ENCODE results near the gene ZNF559.
A peak's percentile ranks its signal among the peaks of the same experiment; 100 is the strongest.
"Not testable (repeated sequence)": the region's sequence is repeated elsewhere in the genome, so short reads cannot be mapped to it uniquely, and the experiment has no call there.

Gene ZNF559

DNA sequence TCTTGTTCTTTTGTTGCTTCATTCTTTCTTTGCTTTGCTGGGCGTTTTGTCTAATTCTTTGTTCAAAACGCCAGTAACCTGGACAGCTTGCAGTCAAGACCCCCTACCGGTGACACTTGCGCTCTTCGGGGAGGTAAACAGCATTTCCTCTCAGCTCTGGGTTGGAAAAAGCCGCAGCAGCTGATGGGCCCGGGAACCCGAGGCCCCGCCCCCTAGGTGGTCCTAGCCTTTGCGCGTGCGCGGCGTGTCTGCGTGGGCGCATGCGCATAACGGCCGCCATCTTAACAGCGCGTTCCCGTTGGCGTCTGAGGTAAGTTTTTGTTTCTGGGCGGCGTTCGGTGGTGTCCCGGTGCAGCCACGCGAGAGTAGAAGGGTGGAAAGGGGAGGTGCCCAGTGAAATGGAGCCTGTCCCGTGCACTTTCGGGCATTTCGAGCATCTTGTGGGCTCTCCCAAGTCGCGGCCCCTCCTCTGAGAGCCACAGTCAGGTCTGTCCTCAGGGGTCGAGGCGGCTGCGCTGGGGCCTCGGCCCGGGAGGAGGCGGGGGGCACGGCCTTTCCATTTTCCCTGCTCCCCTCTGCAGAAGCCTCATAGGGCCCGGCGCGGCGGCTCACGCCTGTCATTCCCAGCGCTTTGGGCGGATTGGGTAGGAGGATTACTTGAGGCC lies at the start of gene ZNF559:
Gene ZNF559, plus strand, starts transcription at position 261 of the 665 bp plus-strand sequence. CDS start 14,371 bp downstream, outside the sequence.
- peak; percentile 94 to 96 for DNase-seq (ENCODE audit: low read depth in 2 of 2, low spot score in 1 of 2)

DNA sequence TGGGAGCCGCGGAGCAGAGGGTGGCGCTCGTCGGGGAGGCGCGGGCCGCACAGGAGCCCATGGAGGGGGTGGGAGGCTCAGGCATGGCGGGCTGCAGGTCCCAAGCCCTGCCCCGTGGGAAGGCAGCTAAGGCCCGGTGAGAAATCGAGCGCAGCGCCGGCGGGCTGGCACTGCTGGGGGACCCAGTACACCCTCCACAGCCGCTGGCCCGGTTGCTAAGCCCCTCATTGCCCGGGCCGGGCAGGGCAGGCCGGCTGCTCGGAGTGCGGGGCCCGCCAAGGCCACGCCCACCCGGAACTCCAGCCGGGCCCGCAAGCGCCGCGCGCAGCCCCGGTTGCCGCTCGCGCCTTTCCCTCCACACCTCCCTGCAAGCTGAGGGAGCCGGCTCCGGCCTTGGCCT lies 40.5 kb upstream of the ZNF559 start:
- DNase-seq (ENCODE audit: low read depth in 2 of 2, low spot score in 1 of 2): not testable (repeated sequence)

DNA sequence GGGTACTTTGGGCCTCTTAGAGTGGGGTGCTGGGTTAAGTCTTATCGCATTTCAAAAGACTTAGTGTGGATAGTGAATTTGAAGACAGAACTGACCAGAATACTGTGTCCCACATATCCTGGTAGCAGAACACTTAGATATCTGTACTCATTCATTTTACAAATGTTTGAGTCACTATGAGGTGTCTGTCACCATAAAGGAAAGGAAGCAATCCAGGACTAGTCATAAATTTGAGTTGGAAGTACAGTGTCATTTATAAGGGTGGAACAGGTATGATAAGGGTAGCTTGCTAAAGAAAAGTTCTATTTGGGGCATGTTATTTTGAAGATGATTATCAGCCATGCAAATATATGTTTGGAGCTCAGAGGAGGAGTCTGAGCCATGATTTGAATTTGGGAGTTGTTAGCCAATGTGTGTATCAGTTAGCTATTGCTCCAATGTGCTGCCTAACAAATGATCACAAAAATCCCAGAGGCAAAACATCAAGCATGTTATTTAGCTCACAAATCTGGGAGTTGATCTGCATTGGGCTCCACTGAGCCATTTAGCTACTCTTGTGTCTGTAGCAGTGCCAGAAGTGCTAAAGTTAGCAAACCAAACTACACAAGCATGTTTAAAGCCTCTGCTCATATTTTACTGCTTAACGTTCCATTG lies 34.6 kb upstream of the ZNF559 start:
- DNase-seq (ENCODE audit: low read depth in 2 of 2, low spot score in 1 of 2): no peak

DNA sequence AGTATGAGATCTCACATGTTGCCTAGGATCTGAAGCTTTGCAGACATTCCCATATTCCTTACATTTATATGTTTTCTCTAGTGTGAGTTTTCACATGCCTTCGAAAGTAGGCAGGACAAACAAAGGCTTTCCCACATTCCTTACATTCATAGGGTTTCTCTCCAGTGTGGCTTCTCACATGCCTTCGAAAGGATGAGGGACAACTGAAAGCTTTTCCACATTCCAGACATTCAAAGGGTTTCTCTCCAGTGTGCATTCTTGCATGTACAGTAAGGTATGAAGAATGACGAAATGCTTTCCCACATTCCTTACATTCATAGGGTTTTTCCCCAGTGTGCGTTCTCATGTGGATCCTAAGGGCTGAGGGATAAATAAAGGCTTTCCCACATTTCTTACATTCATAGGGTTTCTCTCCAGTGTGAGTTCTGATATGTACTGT lies 28.5 kb upstream of the ZNF559 start:
- no peak for DNase-seq (ENCODE audit: low read depth in 2 of 2, low spot score in 1 of 2)

DNA sequence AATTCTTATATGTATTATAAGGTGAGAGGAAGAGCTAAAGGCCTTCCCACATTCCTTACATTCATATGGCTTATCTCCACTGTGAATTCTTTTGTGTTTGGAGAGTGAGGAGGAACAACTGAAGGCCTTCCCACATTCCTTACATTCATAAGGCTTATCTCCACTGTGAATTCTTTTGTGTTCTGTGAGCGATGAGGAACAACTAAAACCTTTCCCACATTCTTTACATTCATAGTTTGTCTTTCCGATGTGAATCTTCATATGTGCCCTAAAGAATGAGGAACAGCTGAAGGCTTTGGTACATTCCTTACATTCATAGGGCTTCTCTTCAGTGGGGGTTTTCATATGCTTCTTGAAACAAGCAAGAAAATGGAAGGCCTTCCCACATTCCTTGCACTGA lies 27.6 kb upstream of the ZNF559 start:
- DNase-seq (ENCODE audit: low read depth in 2 of 2, low spot score in 1 of 2): no peak

DNA sequence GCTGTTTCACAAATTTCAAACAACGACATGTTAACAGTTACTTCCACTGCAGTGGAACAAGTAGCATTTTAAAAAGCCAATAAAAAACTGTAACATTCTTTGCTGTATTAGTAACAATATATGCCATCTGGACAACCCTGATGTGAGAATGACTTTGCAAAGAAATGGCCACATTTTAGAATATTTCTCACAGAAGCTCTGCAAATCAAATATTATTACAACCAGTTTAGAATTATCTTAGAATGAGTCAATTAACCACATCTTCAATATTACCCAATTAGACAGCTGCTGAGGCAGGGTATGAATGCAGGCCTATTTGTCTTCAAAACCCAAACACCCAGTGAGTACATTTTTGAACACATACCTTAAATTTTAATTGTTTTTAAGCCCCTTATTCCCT lies 17.5 kb upstream of the ZNF559 start:
- no peak for DNase-seq (ENCODE audit: low read depth in 2 of 2, low spot score in 1 of 2)

DNA sequence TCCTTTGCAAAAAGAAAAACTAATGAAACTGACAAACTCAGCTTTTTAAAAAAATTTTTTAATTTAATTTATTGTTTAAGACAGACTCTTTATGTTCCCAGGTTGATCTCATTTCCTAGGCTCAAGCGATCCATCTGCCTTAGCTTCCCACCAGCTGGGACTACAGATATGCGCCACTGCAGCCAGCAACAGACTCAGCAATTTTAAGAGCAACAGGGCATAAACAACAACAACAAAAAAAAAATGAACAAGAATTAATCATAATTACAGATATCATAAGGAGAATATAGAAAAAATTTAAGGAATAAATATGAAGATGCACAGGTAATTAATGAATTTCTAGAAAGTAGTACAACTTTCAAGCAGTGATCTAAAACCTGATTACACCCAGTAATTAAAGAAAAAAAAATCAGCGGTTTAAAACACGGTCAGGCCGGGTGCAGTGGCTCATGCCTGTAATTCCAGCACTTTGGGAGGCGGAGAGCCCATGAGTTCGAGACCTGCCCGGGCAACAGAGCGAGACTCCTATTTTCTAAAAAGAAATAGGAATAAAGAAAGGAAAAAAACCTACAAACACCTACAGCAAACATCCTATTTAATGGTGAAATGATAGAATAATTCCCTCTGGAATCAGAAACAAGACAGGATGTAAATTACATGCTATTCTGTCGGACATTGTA lies 15.7 kb upstream of the ZNF559 start:
- DNase-seq (ENCODE audit: low read depth in 2 of 2, low spot score in 1 of 2): no peak

DNA sequence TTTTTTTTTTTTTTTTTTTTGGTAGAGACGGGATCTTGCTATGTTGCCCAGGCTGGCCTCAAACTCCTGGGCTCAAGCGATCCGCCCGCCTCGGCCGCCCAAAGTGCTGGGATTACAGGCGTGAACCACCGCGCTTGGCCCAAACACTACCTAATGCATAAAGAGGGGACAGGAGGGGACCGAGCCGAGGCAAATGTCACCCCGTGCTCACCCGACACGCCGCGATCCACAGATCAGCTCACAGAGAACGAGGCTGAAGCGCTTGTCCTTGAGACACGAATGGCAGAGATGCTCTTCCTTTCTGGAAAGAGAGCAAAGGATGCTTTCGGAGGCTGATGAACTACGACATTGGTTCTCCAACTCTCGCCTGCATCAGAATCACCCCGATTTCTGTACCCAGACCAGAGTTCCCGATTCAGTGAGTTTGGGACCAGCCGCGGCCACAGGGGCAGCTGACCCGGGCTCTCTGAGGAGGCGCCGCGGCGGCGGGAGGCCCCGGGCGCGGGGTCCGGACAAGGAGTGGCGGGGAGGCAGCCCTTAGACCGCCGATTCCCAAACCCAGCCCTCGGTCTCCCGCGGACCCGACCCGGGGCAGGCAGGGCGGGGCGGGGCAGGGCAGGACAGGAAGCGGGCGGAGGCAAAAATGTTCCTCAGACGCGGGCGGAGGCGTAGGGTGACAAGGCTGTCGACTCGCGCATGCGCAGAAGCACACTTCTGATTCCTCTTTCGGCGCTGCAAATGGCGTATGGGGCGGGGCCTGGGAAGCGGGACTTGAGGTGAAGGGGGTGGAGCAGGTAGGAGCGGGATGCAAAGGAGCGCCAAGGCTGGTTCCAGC lies 14.6 kb upstream of the ZNF559 start, which contains the start of gene ZNF699:
Gene ZNF699, minus strand, starts transcription at position 700 of the 835 bp plus-strand sequence. CDS start 4,719 bp downstream, outside the sequence.
- DNase-seq (ENCODE audit: low read depth in 2 of 2, low spot score in 1 of 2): peak; percentile 97

DNA sequence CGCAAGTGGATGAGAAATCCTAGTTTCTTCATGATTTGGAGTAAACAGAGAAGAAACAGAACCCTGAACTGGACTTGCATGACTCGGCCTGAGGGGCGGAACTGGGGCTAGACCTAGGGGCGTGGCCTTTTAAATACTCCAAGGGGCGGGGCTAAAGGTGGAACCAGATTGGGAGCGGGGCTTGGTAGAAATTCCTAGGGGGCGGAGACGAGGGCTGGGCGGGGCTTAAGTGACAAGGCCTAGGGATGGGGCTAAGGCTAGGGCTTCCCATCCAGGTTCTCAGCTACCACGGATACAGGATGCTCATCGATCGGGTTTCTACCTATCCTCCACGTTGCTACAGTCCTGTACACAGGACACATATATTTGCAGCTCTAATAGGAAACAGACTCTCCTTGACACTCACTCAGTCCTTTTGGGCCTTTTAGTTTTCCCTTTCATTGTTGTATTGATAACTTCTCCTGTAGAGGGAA lies 14.0 kb upstream of the ZNF559 start:
- peak in 1 of 2 donors; percentile 71 for DNase-seq (ENCODE audit: low read depth in 2 of 2, low spot score in 1 of 2)

DNA sequence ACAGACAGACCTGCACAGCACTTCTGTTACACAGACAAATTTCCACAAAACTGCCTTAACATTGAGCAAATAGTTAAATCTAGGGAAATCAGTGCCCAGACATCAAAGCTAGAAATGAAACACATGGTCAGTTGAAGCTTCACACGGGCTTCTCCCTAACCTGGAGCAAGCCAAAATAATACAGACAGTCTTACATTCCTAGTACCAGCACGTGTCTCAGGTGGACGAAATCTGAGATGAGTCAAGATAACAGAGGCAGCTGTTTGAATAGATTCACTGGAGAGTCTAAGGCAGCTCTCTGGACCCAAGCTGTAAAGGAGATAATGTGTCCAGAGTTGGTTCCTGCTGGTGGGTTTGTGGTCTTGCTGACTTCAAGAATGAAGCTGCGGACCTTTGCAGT lies 10.2 kb upstream of the ZNF559 start:
- no peak for DNase-seq (ENCODE audit: low read depth in 2 of 2, low spot score in 1 of 2)

DNA sequence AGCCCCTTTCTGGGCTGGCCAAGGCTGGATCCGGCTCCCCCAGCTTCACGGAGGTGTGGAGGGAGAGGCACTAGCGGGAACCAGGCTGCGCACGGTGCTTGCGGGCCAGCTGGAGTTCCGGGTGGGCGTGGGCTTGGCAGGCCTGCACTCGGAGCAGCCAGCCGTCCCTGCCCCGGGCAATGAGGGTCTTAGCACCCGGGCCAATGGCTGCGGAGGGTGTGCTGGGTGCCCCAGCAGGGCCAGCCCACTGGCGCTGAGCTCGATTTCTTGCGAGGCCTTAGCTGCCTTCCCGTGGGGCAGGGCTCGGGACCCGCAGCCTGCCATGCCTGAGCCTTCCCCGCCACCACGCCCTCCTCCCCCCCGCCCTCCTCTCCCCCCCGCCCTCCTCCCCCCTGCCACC lies 2.6 kb upstream of the ZNF559 start:
- DNase-seq (ENCODE audit: low read depth in 2 of 2, low spot score in 1 of 2): no peak

DNA sequence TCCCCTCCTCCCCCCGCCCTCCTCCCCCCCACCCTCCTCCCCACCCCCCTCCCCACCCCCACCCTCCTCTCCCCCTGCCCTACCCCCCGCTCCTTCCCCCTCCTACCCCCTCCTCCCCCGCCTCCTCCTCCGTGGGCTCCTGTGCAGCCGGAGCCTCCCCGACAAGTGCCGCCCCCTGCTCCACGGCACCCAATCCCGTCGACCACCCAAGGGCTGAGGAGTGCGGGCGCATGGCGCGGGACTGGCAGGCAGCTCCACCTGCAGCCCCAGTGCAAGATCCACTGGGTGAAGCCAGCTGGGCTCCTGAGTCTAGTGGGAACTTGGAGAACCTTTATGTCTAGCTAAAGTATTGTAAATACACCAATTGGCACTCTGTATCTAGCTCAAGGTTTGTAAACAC lies 2.2 kb upstream of the ZNF559 start:
- DNase-seq (ENCODE audit: low read depth in 2 of 2, low spot score in 1 of 2): not testable (repeated sequence)

DNA sequence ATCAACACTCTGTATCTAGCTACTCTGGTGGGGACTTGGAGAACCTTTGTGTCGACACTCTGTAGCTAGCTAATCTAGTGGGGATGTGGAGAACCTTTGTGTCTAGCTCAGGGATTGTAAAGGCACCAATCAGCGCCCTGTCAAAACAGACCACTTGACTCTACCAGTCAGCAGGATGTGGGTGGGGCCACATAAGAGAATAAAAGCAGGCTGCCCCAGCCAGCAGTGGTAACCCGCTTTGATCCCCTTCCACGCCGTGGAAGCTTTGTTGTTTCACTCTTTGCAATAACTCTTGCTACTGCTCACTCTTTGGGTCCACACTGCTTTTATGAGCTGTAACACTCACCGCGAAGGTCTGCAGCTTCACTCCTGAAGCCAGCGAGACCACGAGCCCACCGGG lies 1.8 kb upstream of the ZNF559 start:
- not testable (repeated sequence) for DNase-seq (ENCODE audit: low read depth in 2 of 2, low spot score in 1 of 2)

DNA sequence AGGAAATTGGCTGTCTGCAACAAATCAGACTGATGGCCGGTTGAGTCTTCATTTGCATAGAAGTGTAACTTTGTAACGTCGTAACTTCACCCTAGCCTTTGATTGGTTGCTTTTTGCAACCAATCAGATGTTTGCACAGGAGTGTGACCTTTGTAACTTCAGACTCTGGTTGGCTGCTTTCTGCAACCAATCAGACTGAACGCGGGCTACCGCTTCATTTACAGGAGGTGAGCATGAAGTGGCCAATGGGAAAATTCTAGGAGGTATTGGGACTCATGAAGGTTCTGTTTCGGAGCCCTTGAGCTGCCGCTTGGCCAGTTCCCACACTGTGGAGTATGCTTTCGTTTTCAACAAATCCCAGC lies 441 bp upstream of the ZNF559 start:
- peak; percentile 5 to 9 for DNase-seq (ENCODE audit: low read depth in 2 of 2, low spot score in 1 of 2)

DNA sequence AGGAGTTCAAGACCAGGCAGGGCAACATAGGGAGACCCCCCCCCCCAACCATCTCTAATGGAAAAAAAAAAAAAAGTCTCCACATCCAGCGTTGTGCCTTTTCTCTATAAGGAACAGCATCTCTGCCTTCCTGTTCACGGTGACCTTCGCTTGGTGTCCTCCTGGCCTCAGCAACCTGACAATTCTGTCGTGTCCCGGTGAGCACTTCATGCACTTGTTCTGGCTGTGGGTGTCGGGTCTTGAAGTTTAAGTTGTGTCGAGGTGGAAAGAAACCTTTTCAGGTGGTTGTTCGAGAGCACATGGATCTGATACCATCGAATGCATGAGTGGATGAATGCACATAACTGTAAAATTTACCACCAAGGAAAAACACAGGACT lies 594 bp downstream of the ZNF559 start:
- DNase-seq (ENCODE audit: low read depth in 2 of 2, low spot score in 1 of 2): no peak

DNA sequence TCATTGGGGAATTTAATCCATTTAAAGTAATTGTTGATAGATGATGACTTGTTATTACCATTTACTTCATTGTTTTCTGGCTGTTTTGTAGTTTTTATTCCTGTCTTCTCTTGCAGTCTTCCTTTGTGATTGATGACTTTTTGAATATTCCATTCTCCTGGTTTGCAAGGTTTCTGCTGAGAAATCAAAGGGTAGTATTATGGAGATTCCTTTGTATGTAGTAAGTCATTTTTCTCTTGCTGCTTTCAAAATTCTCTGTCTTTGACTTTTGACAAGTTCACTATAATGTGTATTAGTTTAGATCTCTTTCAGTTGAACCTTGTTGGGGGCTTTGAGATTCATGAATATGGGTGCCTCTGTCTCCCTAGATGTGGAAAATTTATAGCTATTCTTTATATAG lies 6.0 kb downstream of the ZNF559 start:
- DNase-seq (ENCODE audit: low read depth in 2 of 2, low spot score in 1 of 2): no peak

DNA sequence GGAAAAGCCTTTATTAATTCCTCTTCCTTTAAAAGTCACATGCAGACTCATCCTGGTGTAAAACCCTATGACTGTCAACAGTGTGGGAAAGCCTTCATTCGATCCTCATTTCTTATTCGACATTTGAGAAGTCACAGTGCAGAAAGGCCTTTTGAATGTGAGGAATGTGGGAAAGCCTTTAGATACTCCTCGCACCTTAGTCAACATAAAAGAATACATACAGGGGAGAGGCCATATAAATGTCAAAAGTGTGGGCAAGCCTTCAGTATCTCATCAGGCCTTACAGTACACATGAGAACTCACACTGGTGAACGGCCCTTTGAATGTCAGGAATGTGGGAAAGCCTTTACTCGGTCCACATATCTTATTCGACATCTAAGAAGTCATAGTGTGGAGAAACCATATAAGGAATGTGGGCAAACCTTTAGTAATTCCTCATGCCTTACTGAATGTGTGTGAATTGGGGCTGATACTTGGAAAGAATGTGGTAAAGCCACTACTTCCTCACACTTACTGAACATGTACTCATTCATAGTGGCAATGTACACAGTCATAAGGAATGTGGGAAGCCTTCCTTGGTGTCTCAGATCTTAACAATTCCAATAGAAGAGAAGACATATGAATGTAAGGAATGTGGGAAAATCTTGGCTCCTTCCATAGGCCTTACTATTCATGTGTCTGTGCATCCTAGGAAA lies 18.8 kb downstream of the ZNF559 start:
- no peak for DNase-seq (ENCODE audit: low read depth in 2 of 2, low spot score in 1 of 2)

DNA sequence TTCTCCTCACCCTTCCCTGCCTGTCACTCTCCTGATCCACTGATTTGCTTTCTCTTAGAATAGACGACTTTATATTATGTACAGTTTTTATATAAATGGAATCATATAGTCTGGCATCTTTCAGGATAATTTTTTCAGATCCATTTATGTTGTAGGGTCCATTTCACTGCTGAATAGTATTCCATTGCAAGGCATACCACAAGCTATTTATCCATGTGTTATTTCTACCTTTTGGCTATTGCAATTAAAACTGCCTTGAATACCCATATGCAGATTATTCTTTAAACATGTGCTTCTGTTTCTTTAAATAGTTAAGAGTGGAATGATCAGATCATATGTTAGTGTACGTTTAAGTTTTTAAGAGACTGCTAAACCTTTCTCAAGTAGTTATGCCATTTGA lies 21.0 kb downstream of the ZNF559 start:
- no peak for DNase-seq (ENCODE audit: low read depth in 2 of 2, low spot score in 1 of 2)

DNA sequence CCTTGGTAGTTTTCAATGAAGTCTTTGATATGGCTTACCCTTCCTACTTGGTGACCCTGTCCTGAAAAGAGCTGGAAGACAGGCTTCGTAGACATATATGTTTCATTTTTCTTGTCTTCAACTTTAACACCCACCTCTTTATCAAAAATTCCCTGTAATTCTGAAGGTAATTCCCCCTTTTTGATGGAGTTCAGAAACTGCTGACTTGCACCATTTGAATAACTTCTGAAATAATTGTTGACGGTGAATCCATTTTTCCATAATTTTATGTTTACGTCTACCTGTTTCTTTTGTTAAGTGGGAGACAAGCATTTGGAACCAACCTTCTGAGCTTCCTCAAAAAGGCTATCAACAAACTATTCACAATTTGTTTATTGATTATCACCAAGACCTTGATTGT lies 24.3 kb downstream of the ZNF559 start:
- no peak for DNase-seq (ENCODE audit: low read depth in 2 of 2, low spot score in 1 of 2)

DNA sequence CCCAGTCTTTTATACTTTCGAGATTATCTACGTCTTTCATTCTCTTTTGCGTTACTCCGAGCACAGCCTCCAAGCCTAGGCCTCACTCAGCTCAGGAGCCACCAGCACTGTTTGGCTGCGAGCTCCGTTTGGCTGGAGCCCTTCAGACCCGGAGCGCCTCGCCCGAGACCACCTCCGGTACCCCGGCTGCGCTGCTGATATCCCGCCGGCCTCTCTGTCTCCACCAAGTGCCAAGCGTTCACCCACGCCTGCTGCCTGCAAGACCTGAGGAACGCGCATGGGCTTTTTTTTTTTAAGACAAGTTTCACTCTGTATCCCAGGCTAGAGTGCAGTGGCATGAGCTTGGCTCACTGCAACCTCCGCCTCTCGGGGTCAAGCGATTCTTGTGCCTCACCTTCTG lies 24.7 kb downstream of the ZNF559 start:
- no peak for DNase-seq (ENCODE audit: low read depth in 2 of 2, low spot score in 1 of 2)

DNA sequence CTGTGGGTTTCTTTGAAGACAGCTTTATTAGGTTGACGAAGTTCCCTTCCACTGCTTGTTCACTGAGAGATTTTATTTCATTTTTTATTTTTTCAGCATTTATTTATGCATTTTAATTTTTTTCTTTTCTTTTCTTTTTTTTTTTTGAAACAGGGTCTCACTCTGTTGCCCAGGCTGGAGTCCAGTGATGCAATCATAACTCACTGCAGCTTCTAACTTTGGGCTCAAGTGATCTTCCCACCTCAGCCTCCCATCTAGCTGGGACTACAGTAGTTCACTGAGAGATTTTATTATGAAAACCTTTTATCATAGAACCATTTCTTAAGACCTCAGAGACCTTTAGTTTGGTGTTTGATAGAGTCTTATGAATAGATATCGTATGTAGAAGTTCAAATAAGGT lies 28.5 kb downstream of the ZNF559 start:
- DNase-seq (ENCODE audit: low read depth in 2 of 2, low spot score in 1 of 2): no peak
